ENCODE data around the gene MTG1. TPM values are rescaled to one million over a fixed set of nuclear protein-coding genes. Genes with fewer than 3 reads are reported as not detected.

The MTG1 gene
- total RNA-seq, 1 experiment from 2014 or later = 83.3 TPM

DNA sequence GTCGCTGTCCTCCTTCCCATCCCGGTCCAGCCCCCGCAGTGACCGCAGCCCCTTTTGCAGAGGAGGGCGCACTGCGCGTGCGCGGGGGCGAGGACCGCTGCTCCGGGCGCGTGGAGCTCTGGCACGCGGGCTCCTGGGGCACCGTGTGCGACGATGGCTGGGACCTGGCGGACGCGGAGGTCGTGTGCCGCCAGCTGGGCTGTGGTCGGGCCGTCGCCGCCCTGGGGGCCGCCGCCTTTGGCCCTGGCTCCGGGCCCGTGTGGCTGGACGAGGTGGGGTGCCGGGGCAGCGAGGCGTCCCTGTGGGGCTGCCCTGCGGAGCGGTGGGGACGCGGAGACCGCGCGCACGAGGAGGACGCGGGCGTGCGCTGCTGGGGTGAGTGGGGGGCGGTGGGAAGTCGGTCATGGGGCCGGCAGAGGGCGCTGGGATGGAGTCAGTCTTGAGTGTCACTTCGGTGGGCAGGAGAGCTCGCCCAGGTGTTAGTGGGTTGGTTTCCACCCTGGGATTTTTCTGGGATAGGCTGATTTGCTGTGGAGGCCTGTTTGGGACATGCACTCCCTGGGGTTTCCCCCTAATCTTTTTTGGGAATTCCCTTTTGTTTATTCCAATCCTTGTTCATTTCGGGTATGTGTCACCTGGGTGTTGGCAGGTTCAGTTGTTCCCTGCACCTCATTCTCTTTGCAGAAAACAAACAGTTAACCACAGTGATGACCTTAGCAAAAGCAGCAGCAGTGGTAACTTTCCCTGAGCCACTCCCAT is 71.4 kb downstream of the MTG1 start:
- Histone ChIP-seq H3K9me3 (ENCODE audit: low read depth, low read length, poor library complexity, severe bottlenecking) (no peaks in the 10 kb centered on the region), H3K4me3 (ENCODE audit: low read depth, low read length, poor library complexity, severe bottlenecking) (no peak overlapping the region), H3K27me3 (replicated peaks; ENCODE audit: insufficient read depth, low read depth, low read length, poor library complexity) (no peaks in the 10 kb centered on the region), H3K4me1 (ENCODE audit: insufficient read depth, low read length, poor library complexity, severe bottlenecking) (no peaks in the 10 kb centered on the region), H3K27ac (ENCODE audit: low read depth, low read length, poor library complexity, severe bottlenecking) (no peak overlapping the region), H3K36me3 (ENCODE audit: insufficient read depth, low read length, poor library complexity, severe bottlenecking) (no peaks in the 10 kb centered on the region)
- ChIA-PET CTCF (no interaction called here), POLR2A (ENCODE audit: low non-redundant PET) (no interaction called here)
- no TSS peak for BruUV-seq (replicated peaks)
- TF ChIP-seq, protein P1, sequence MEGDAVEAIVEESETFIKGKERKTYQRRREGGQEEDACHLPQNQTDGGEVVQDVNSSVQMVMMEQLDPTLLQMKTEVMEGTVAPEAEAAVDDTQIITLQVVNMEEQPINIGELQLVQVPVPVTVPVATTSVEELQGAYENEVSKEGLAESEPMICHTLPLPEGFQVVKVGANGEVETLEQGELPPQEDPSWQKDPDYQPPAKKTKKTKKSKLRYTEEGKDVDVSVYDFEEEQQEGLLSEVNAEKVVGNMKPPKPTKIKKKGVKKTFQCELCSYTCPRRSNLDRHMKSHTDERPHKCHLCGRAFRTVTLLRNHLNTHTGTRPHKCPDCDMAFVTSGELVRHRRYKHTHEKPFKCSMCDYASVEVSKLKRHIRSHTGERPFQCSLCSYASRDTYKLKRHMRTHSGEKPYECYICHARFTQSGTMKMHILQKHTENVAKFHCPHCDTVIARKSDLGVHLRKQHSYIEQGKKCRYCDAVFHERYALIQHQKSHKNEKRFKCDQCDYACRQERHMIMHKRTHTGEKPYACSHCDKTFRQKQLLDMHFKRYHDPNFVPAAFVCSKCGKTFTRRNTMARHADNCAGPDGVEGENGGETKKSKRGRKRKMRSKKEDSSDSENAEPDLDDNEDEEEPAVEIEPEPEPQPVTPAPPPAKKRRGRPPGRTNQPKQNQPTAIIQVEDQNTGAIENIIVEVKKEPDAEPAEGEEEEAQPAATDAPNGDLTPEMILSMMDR (conservative IDR thresholded peaks at IDR 0.05; ENCODE audit: low read depth, low read length) = no peak
- no peak for TF ChIP-seq EZH2 (IDR thresholded peaks at IDR 0.05; ENCODE audit: borderline replicate concordance, low read depth, low read length, poor library complexity, severe bottlenecking)
- DNase-seq (ENCODE audit: low spot score) = no peak
- intact Hi-C loops (cut with micrococcal nuclease; ENCODE audit: unreplicated experiment) = no loop called here

DNA sequence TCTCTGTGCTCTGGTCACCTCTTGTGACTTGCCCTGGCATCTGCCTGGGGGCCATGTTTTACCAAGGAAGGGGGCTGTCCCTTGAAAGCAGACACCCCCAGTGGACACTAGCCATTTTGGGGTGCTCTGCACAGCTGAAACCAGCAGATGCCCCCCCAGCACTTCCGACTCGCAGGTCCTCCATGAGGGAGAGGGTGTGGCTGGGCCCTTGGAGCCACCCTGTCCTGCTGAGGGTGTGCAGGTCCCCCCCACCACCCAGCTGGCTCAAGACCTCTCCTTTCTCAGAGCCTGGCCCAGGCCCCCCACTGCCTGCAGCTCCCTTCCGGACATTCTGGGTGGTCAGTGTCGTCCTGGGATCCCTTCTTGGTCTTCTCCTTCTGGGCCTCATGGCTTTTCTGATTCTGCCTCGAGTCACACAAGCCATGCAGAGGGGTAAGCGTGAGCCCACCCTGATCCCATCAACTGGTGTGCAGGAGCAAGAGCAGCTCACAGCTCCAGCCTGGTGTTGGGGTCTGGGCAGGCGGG is 72.1 kb downstream of the MTG1 start:
- H3K36me3 ChIP-seq (ENCODE audit: insufficient read depth, low read length, poor library complexity, severe bottlenecking) = no peaks in the 10 kb centered on the region
- no peaks in the 10 kb centered on the region for H3K9me3 ChIP-seq (ENCODE audit: low read depth, low read length, poor library complexity, severe bottlenecking)
- H3K4me1 ChIP-seq (ENCODE audit: insufficient read depth, low read length, poor library complexity, severe bottlenecking) = no peaks in the 10 kb centered on the region
- intact Hi-C loops (cut with micrococcal nuclease; ENCODE audit: unreplicated experiment) = no loop called here
- H3K27ac ChIP-seq (ENCODE audit: low read depth, low read length, poor library complexity, severe bottlenecking) = no peak overlapping the region
- POLR2A ChIA-PET (ENCODE audit: low non-redundant PET) = no interaction called here
- DNase-seq (ENCODE audit: low spot score) = no peak
- no peak overlapping the region for H3K4me3 ChIP-seq (ENCODE audit: low read depth, low read length, poor library complexity, severe bottlenecking)
- BruUV-seq (replicated peaks) = no TSS peak
- TF ChIP-seq, protein P1 (conservative IDR thresholded peaks at IDR 0.05; ENCODE audit: low read depth, low read length) = no peak
- no peak for TF ChIP-seq EZH2 (IDR thresholded peaks at IDR 0.05; ENCODE audit: borderline replicate concordance, low read depth, low read length, poor library complexity, severe bottlenecking)
- H3K27me3 ChIP-seq (replicated peaks; ENCODE audit: insufficient read depth, low read depth, low read length, poor library complexity) = no peaks in the 10 kb centered on the region
- CTCF ChIA-PET = no interaction called here

DNA sequence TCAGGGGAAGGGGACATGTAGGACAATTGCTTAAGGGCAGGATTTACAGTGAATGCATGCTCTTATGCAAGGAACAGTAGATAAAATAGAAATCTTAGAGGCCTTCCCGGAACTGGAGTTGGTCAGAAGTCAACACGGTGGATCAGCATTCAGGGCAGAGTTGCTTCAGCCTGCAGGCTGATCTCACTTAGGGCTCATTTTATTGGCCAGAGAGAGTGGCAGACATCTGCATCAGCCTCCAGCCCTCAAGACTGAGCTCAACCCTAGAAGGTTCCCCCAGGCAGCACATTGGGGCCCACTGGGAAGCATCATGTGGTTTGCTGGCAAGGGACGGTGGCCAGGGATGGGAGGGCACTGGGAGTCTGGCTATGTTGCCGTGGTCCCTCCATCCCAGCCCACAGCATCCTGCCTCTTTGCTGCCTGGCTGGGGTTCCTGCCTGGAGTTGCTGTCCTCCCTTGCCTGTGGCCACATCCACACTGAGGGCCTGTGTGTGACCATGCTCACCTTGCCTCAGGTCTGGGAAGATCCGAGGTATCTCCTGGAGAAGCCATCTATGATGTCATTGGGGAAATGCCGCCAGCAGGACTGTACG is 72.8 kb downstream of the MTG1 start:
- TF ChIP-seq EZH2 (IDR thresholded peaks at IDR 0.05; ENCODE audit: borderline replicate concordance, low read depth, low read length, poor library complexity, severe bottlenecking) = no peak
- TF ChIP-seq, protein P1 (conservative IDR thresholded peaks at IDR 0.05; ENCODE audit: low read depth, low read length) = no peak
- no peak overlapping the region for H3K4me3 ChIP-seq (ENCODE audit: low read depth, low read length, poor library complexity, severe bottlenecking)
- intact Hi-C loops (cut with micrococcal nuclease; ENCODE audit: unreplicated experiment) = no loop called here
- no TSS peak for BruUV-seq (replicated peaks)
- no peaks in the 10 kb centered on the region for H3K27me3 ChIP-seq (replicated peaks; ENCODE audit: insufficient read depth, low read depth, low read length, poor library complexity)
- no peaks in the 10 kb centered on the region for H3K9me3 ChIP-seq (ENCODE audit: low read depth, low read length, poor library complexity, severe bottlenecking)
- POLR2A ChIA-PET (ENCODE audit: low non-redundant PET) = interaction anchor here (0.6 kb wide), 1 partner anchor 224 kb away, joined by 3 read pairs; no protein-coding TSS in a partner anchor
- CTCF ChIA-PET = no interaction called here
- no peaks in the 10 kb centered on the region for H3K36me3 ChIP-seq (ENCODE audit: insufficient read depth, low read length, poor library complexity, severe bottlenecking)
- H3K27ac ChIP-seq (ENCODE audit: low read depth, low read length, poor library complexity, severe bottlenecking) = no peak overlapping the region
- no peak for DNase-seq (ENCODE audit: low spot score)
- H3K4me1 ChIP-seq (ENCODE audit: insufficient read depth, low read length, poor library complexity, severe bottlenecking) = no peaks in the 10 kb centered on the region
